ENCODE results near the gene ANKS1A. TPM values are rescaled to one million over a fixed set of nuclear protein-coding genes. Genes with fewer than 3 reads are reported as not detected.
"Not testable (repeated sequence)": the region's sequence is repeated elsewhere in the genome, so short reads cannot be mapped to it uniquely, and the experiment has no call there.

Gene ANKS1A
- total RNA-seq, 2 experiments from 2014 or later: 7.4 to 9.1 TPM

DNA sequence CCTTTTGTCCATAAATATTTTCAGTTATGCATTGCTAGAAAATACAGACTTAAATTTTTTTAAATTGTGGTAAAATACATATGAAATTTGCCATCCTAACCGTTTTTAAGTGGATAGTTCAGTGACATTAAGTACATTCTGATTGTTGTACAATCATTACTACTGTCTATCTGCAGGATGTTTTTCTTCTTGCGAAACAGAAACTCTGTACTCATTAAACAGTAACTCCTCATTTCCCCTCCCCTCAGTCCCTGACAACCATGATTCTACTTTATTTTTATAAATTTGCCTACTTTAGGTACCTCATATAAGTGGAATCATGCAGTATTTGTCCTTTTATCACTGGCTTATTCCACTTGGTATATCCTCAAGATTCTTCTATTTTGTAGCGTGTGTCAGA is 22.5 kb upstream of the ANKS1A start:
- H3K4me3 Mint-ChIP-seq: no peak overlapping the region
- no peak overlapping the region for H3K27ac Mint-ChIP-seq
- H3K4me1 Mint-ChIP-seq: no peaks in the 10 kb centered on the region
- no peak for DNase-seq
- ChIA-PET CTCF (no interaction called here), POLR2A (no interaction called here)
- no peaks in the 10 kb centered on the region for H3K27me3 Mint-ChIP-seq
- no peak for ATAC-seq
- peaks cover 14% of the 10 kb centered on the region for H3K36me3 Mint-ChIP-seq (ENCODE audit: low read depth)
- no peaks in the 10 kb centered on the region for H3K9me3 Mint-ChIP-seq (ENCODE audit: low read depth)
- intact Hi-C loops (cut with DNase I, micrococcal nuclease): no loop called here

- no peak for DNase-seq
- Mint-ChIP-seq H3K27me3 (no peaks in the 10 kb centered on the region), H3K27ac (no peak overlapping the region), H3K36me3 (ENCODE audit: low read depth) (peaks cover 15% of the 10 kb centered on the region), H3K9me3 (ENCODE audit: low read depth) (no peaks in the 10 kb centered on the region), H3K4me1 (no peaks in the 10 kb centered on the region), H3K4me3 (no peak overlapping the region)
- ChIA-PET POLR2A (no interaction called here), CTCF (interaction anchor here (0.5 to 0.6 kb wide), 3 partner anchors 36 to 187 kb away, joined by 3 to 5 read pairs (median 3); partner anchors contain the start of gene SNRPC)
- ATAC-seq: no peak
- intact Hi-C loops (cut with DNase I, micrococcal nuclease): no loop called here
Observed at GRCh38 chr6:34867484-34867883, 21.6 kb upstream of the ANKS1A start.

DNA sequence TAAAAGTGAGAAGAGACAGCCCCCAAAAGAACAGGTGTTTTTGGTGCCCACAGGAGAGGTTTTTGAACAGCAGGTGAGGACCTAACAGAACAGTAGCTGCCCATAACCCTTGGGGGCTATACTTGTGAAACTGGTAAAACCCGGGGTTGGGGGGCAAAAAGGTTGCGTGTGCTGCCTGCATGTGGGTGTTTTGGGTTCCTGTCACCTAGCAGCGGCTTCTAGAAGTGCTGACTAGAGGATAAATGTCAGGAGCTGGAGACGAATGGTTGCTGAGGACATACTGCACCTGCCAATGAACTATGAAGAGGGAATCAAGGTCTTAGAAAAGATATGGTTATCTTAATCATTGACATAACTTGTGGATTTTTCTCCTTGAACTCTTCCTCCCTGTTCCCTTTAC is 17.2 kb upstream of the ANKS1A start:
- Mint-ChIP-seq H3K4me1 (no peaks in the 10 kb centered on the region), H3K4me3 (no peak overlapping the region), H3K36me3 (ENCODE audit: low read depth) (peaks cover 18% of the 10 kb centered on the region), H3K9me3 (ENCODE audit: low read depth) (no peaks in the 10 kb centered on the region), H3K27ac (no peak overlapping the region), H3K27me3 (no peaks in the 10 kb centered on the region)
- ATAC-seq (no peak), DNase-seq (no peak)
- intact Hi-C loops (cut with DNase I, micrococcal nuclease): no loop called here
- CTCF ChIA-PET: interaction anchor here (0.7 kb wide), 1 partner anchor 29 kb away, joined by 3 read pairs; no protein-coding TSS in a partner anchor
- POLR2A ChIA-PET: no interaction called here

GRCh38 chr6:34872332-34872731 is 16.7 kb upstream of the ANKS1A start:
- Mint-ChIP-seq H3K27me3 (no peaks in the 10 kb centered on the region), H3K36me3 (ENCODE audit: low read depth) (peaks cover 19% of the 10 kb centered on the region)
- POLR2A ChIA-PET: no interaction called here

GRCh38 chr6:34875292-34876213 is 13.5 kb upstream of the ANKS1A start:
- Mint-ChIP-seq H3K4me1 (no peaks in the 10 kb centered on the region), H3K9me3 (ENCODE audit: low read depth) (no peaks in the 10 kb centered on the region), H3K27ac (peak overlapping the region; percentile 28), H3K4me3 (no peak overlapping the region), H3K27me3 (no peaks in the 10 kb centered on the region), H3K36me3 (ENCODE audit: low read depth) (peaks cover 26% of the 10 kb centered on the region)
- ChIA-PET POLR2A (interaction anchor here (1.5 kb wide), 1 partner anchor 12 kb away, joined by 5 read pairs; the partner anchor contains the start of gene TAF11), CTCF (no interaction called here)
- ATAC-seq (no peak), DNase-seq (no peak)
- intact Hi-C loops (cut with DNase I, micrococcal nuclease): no loop called here

More at GRCh38 chr6:34872332-34872731, 16.7 kb upstream of the ANKS1A start:
- no peak overlapping the region for H3K4me3 Mint-ChIP-seq
- H3K27ac Mint-ChIP-seq: no peak overlapping the region
- H3K9me3 Mint-ChIP-seq (ENCODE audit: low read depth): no peaks in the 10 kb centered on the region
- ATAC-seq (no peak), DNase-seq (no peak)
- CTCF ChIA-PET: no interaction called here
- no peaks in the 10 kb centered on the region for H3K4me1 Mint-ChIP-seq
- intact Hi-C loops (cut with DNase I, micrococcal nuclease): no loop called here

- peaks cover 20% of the 10 kb centered on the region for H3K36me3 Mint-ChIP-seq (ENCODE audit: low read depth)
- H3K27me3 Mint-ChIP-seq: no peaks in the 10 kb centered on the region
- POLR2A ChIA-PET: no interaction called here
- no peak overlapping the region for H3K4me3 Mint-ChIP-seq
- H3K9me3 Mint-ChIP-seq (ENCODE audit: low read depth): no peaks in the 10 kb centered on the region
- CTCF ChIA-PET: no interaction called here
- H3K4me1 Mint-ChIP-seq: no peaks in the 10 kb centered on the region
- DNase-seq (no peak), ATAC-seq (no peak)
- intact Hi-C loops (cut with DNase I, micrococcal nuclease): no loop called here
- peak overlapping the region; percentile 28 for H3K27ac Mint-ChIP-seq
Observed at GRCh38 chr6:34876472-34876871, 12.6 kb upstream of the ANKS1A start.

GRCh38 chr6:34877259-34877658 is 11.8 kb upstream of the ANKS1A start:
- H3K4me3 Mint-ChIP-seq: no peak overlapping the region
- H3K27ac Mint-ChIP-seq: no peak overlapping the region
- H3K4me1 Mint-ChIP-seq: no peaks in the 10 kb centered on the region
- no peak for DNase-seq
- intact Hi-C loops (cut with DNase I, micrococcal nuclease): no loop called here
- CTCF ChIA-PET: no interaction called here
- POLR2A ChIA-PET: no interaction called here
- ATAC-seq: no peak
- H3K27me3 Mint-ChIP-seq: no peaks in the 10 kb centered on the region
- no peaks in the 10 kb centered on the region for H3K9me3 Mint-ChIP-seq (ENCODE audit: low read depth)
- peaks cover 19% of the 10 kb centered on the region for H3K36me3 Mint-ChIP-seq (ENCODE audit: low read depth)

GRCh38 chr6:34877869-34878485 is 11.1 kb upstream of the ANKS1A start:
- H3K4me1 Mint-ChIP-seq: peaks cover 2% of the 10 kb centered on the region
- intact Hi-C loops (cut with DNase I, micrococcal nuclease): no loop called here

GRCh38 chr6:34884073-34884472 is 5.0 kb upstream of the ANKS1A start:
- intact Hi-C loops (cut with DNase I, micrococcal nuclease): loop anchor here (10.0 kb wide), 2 partner anchors 209 to 229 kb away; no protein-coding TSS in a partner anchor
- ATAC-seq; POLR2A ChIA-PET; H3K27me3 Mint-ChIP-seq; H3K9me3 Mint-ChIP-seq (ENCODE audit: low read depth); DNase-seq; H3K4me3 Mint-ChIP-seq; CTCF ChIA-PET: not testable (repeated sequence)
- H3K27ac Mint-ChIP-seq: peak overlapping the region; percentile 58
- H3K36me3 Mint-ChIP-seq (ENCODE audit: low read depth): peaks cover 33% of the 10 kb centered on the region
- peaks cover 27% of the 10 kb centered on the region for H3K4me1 Mint-ChIP-seq

More at GRCh38 chr6:34877869-34878485, 11.1 kb upstream of the ANKS1A start:
- Mint-ChIP-seq H3K36me3 (ENCODE audit: low read depth) (peaks cover 21% of the 10 kb centered on the region), H3K27ac (peak overlapping the region; percentile 12), H3K9me3 (ENCODE audit: low read depth) (no peaks in the 10 kb centered on the region), H3K4me3 (no peak overlapping the region), H3K27me3 (no peaks in the 10 kb centered on the region)
- ChIA-PET CTCF (no interaction called here), POLR2A (no interaction called here)
- no peak for DNase-seq
- ATAC-seq: no peak

DNA sequence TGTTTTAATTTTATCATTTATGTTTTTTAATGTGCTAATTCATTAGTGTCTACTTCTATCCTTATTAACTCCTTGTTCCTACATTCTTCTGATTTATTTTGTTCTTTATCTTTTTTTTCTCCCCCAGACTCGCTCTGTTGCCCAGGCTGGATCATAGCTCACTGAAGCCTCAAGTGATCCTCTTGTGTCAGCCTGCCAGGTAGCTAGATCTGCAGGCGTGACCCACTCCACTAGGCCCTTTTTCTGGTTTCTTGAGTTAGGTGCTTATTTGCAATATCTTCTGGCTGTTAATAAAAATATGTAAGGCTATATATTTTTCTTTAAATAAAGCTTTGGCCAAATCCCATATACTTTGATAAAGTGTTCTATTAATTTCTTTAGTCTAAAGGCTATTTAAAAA is 4.1 kb upstream of the ANKS1A start:
- Mint-ChIP-seq H3K27me3 (no peaks in the 10 kb centered on the region), H3K9me3 (ENCODE audit: low read depth) (peaks cover 3% of the 10 kb centered on the region), H3K27ac (no peak overlapping the region), H3K36me3 (ENCODE audit: low read depth) (peaks cover 33% of the 10 kb centered on the region), H3K4me1 (peaks cover 27% of the 10 kb centered on the region), H3K4me3 (no peak overlapping the region)
- intact Hi-C loops (cut with DNase I, micrococcal nuclease): loop anchor here (5.0 to 10.0 kb wide), 3 partner anchors 210 to 417 kb away; no protein-coding TSS in a partner anchor
- POLR2A ChIA-PET: no interaction called here
- no peak for DNase-seq
- ATAC-seq: no peak
- CTCF ChIA-PET: interaction anchor here (0.7 to 1.2 kb wide), 2 partner anchors 126 to 140 kb away, joined by 3 to 4 read pairs; no protein-coding TSS in a partner anchor

DNA sequence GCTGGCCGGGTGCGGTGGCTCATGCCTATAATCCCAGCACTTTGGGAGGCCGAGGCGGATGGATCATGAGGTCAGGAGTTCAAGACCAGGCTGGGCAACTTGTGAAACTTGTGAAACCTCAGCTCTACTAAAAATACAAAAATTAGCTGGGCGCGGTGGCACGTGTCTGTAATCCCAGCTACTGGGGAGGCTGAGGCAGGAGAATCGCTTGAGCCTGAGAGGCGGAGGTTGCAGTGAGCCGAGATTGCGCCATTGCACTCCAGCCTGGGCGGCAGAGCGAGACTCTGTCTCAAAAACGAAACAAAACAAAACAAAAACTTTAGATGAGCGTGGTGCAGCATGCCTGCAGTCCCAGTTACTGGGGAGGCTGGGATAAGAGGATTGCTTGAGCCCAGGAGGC is 3.2 kb upstream of the ANKS1A start:
- POLR2A ChIA-PET; DNase-seq; ATAC-seq; H3K27me3 Mint-ChIP-seq; H3K9me3 Mint-ChIP-seq (ENCODE audit: low read depth): not testable (repeated sequence)
- Mint-ChIP-seq H3K36me3 (ENCODE audit: low read depth) (peaks cover 33% of the 10 kb centered on the region), H3K4me1 (peaks cover 33% of the 10 kb centered on the region), H3K4me3 (peak overlapping the region; percentile 100), H3K27ac (peak overlapping the region; percentile 13)
- CTCF ChIA-PET: interaction anchor here (0.9 to 1.2 kb wide), 2 partner anchors 15 to 127 kb away, joined by 3 read pairs; no protein-coding TSS in a partner anchor
- intact Hi-C loops (cut with DNase I, micrococcal nuclease): loop anchor here (5.0 to 10.0 kb wide), 3 partner anchors 211 to 416 kb away; no protein-coding TSS in a partner anchor

Data from activated CD4-positive, alpha-beta T cell treated with anti-CD3 and anti-CD28 coated beads for 36 hours (primary cell).